Activated naive CD4-positive, alpha-beta T cell treated with anti-CD3 and anti-CD28 coated beads for 36 hours (primary cell): ENCODE measurements around the gene GLE1. TPM values are rescaled to one million over a fixed set of nuclear protein-coding genes. Genes with fewer than 3 reads are reported as not detected.
"Not testable (repeated sequence)": the region's sequence is repeated elsewhere in the genome, so short reads cannot be mapped to it uniquely, and the experiment has no call there.

Source experiments
- CTCF ChIA-PET: fragments of 350-600 bp; sonication (Branson Sonifier 250); formaldehyde crosslinking; loops from one replicate; lab custom pipeline; 2021; ENCODE audit warnings: antibody characterized with exemption; lab: Charles Lee
- DNase-seq: peaks from one replicate; pipeline ENCODE4 v3.0.0-alpha.2; 2020
- H3K27ac Mint-ChIP-seq: one replicate; pipeline ENCODE4 v1.8.0; 2021; ENCODE audit warnings: mild to moderate bottlenecking, mixed read lengths
- H3K27me3 Mint-ChIP-seq: one replicate; pipeline ENCODE4 v1.8.0; 2021; ENCODE audit warnings: low read depth, mixed read lengths
- H3K36me3 Mint-ChIP-seq: one replicate; pipeline ENCODE4 v1.8.0; 2021; ENCODE audit warnings: low read depth, mixed read lengths
- H3K4me1 Mint-ChIP-seq: one replicate; pipeline ENCODE4 v1.8.0; 2021; ENCODE audit warnings: low read depth, mixed read lengths
- H3K4me3 Mint-ChIP-seq: one replicate; pipeline ENCODE4 v1.8.0; 2021; ENCODE audit warnings: mild to moderate bottlenecking, moderate library complexity, mixed read lengths
- H3K9me3 Mint-ChIP-seq: one replicate; pipeline ENCODE4 v1.8.0; 2021; ENCODE audit warnings: mixed read lengths
- intact Hi-C: fragments of 100-400 bp; cut with micrococcal nuclease; formaldehyde crosslinking; loops from one replicate; pipeline ENCODE4 v1.15.1; 2023
- total RNA-seq, 2 experiments: library from RNA; stranded (reverse); gene quantifications; one replicate each; pipeline ENCODE4 v1.2.3, GENCODE V29; 2021

GLE1 gene
- total RNA-seq, 2 experiments from 2014 or later, result 48.7 to 51.6 TPM

DNA sequence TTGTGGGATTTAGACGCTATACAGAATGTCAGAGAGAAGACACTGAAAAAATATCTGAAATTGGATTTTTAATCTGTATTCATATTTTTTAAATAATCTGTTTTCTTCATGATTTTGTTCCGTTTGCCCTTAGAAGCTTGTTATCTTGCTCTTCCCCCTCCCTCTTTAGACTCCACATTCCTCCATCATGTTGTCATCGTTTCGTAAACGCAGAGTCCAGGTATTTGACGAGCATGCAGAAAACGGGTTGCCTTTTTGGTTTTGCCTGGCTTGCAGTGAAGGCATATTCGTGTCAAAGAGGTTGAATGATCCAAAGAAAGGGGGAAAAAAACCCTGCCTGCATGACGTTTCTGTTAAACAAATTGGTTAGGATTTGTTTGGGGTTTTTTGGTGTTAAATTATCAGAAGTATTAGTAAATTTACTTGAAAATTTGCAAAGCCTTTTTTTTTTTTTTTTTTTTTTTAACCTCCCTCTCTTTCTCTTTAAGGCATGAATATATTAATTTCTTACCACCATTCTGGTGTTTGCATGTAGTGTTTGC lies 50.7 kb downstream of the GLE1 start:
- no peak overlapping the region for H3K27ac Mint-ChIP-seq
- DNase-seq, result no peak
- intact Hi-C loops, result no loop called here
- peaks cover 52% of the 10 kb centered on the region for H3K4me1 Mint-ChIP-seq
- no peaks in the 10 kb centered on the region for H3K9me3 Mint-ChIP-seq
- H3K27me3 Mint-ChIP-seq, result no peaks in the 10 kb centered on the region
- CTCF ChIA-PET, result no interaction called here
- H3K4me3 Mint-ChIP-seq, result no peak overlapping the region
- no peaks in the 10 kb centered on the region for H3K36me3 Mint-ChIP-seq

DNA sequence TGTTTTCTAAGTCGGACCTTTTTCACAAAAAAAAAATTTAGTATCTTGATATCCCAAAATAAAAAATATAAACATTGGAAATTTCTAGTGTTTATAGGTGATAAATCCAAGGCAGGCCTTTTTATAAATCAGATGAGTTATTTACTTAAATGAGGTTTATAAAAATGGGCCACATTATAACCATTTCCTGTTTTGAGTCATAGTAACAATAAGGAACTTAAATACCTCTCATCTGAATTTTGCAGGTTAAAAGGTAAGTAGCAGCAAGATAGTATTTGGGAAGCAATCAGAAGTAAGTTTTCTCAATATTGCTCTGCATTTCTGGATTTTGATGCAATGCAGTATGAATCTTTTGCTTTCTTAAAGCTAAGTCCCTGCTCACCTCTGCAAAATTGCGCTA lies 51.8 kb downstream of the GLE1 start:
- intact Hi-C loops, result no loop called here
- no peak overlapping the region for H3K4me3 Mint-ChIP-seq
- H3K9me3 Mint-ChIP-seq, result no peaks in the 10 kb centered on the region
- CTCF ChIA-PET, result interaction anchor here (0.7 kb wide), 1 partner anchor 31 kb away, joined by 4 read pairs; no protein-coding TSS in a partner anchor
- no peak for DNase-seq
- no peaks in the 10 kb centered on the region for H3K36me3 Mint-ChIP-seq
- H3K4me1 Mint-ChIP-seq, result peaks cover 41% of the 10 kb centered on the region
- no peaks in the 10 kb centered on the region for H3K27me3 Mint-ChIP-seq
- no peak overlapping the region for H3K27ac Mint-ChIP-seq

DNA sequence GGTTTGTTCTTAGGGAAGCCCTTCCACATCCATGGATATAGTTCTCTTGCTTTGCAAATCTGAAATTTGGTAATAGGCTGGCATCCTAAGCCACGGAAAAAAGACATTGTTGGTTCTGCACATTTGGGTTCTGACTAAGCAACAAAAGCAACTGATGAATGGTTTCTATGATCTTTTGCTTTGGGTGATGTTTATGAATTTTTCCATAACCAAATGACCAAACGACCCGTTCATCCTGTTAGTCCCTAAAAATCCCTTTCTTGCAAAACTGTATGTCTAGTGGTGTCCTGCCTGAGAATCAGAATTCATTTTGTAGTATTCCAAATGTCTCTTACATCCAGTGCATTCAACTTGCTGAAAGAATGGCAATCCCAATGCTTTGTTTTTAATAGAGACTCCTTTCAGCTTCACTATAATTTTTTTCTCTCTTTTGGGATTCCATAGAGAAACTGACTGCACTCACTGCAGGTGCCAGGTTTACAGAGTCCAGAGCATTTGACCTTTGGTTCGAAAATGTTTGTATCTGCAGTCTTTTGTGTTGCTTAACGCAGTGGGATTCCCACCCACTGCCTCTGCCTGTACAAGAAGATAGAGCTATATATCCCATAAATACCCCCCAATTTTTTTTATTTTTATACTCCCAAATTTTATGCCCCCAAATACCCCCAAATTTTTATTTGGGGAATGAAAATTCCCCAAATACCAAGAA lies 52.6 kb downstream of the GLE1 start:
- DNase-seq, result no peak
- no peak overlapping the region for H3K4me3 Mint-ChIP-seq
- H3K4me1 Mint-ChIP-seq, result peaks cover 37% of the 10 kb centered on the region
- H3K27ac Mint-ChIP-seq, result no peak overlapping the region
- intact Hi-C loops, result no loop called here
- peaks cover 2% of the 10 kb centered on the region for H3K36me3 Mint-ChIP-seq
- no peaks in the 10 kb centered on the region for H3K9me3 Mint-ChIP-seq
- CTCF ChIA-PET, result interaction anchor here (1.0 kb wide), 1 partner anchor 119 kb away, joined by 4 read pairs; no protein-coding TSS in a partner anchor
- H3K27me3 Mint-ChIP-seq, result no peaks in the 10 kb centered on the region

DNA sequence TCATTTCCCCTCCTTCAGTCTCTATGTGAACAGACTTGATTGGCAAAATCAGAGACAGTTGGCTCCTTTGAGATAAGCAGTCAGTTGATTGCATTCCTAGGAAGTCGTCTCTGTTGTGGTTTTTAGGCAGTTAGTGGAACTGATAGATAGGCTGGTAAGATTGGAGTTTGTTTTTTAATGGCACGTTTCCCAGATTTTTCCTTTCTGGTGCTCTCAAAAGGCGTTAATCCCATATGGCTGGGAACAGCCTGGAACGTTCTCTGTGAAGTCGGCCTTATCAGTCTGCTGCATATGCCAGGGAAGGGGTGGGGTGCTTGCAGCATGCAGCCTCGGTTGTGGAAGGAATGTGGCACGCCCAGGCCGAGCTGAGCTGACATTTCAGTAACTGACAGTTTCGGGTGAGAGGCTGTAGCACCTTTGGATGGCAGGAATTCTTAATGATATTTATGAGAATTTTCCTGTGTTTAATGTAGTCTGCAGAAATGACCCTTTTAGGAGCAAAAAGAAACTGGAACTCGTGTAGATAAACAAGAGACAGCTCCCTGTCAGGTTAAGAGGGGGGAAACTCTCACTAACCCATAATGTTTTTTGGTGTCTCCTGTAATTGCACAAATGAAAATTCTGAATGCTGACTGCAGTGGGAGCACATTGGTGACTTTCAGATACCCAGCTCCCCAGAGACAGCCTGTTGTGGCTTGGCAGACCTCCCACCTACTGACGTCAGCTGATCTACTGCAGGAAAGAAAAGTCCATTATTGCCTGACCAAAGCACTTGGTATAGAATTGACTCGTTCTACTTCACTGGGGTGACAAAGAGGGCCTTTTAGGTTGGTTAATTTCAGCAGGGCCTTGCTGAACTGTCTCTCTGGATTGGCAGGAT lies 54.2 kb downstream of the GLE1 start:
- Mint-ChIP-seq H3K9me3 (no peaks in the 10 kb centered on the region), H3K4me1 (peaks cover 40% of the 10 kb centered on the region), H3K4me3 (peak overlapping the region; percentile 9), H3K27me3 (no peaks in the 10 kb centered on the region), H3K27ac (peak overlapping the region; percentile 76), H3K36me3 (peaks cover 4% of the 10 kb centered on the region)
- CTCF ChIA-PET, result no interaction called here
- peak; percentile 80 for DNase-seq
- intact Hi-C loops, result no loop called here

DNA sequence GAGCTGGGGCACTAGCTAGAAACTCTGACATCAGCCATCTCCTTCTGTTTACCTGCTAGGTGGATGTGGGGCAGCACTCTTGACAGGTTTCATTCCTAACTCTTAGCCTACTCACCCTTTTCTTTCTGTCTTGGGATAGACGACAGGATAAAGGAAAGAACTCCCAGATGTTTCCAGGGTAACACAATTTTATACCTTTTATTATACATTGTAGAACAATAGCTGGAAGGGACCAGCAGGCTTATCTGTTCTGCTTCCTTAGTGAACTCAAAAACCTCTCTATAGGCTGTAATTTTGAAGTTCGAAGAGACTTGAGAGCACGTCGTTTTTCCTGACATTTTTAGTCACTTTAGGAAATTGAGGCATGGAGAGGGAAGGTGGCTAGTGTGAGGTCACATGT lies 61.1 kb downstream of the GLE1 start:
- Mint-ChIP-seq H3K4me1 (peaks cover 17% of the 10 kb centered on the region), H3K27me3 (no peaks in the 10 kb centered on the region), H3K4me3 (no peak overlapping the region), H3K9me3 (no peaks in the 10 kb centered on the region), H3K27ac (no peak overlapping the region), H3K36me3 (peaks cover 18% of the 10 kb centered on the region)
- intact Hi-C loops, result no loop called here
- no peak for DNase-seq
- CTCF ChIA-PET, result no interaction called here

DNA sequence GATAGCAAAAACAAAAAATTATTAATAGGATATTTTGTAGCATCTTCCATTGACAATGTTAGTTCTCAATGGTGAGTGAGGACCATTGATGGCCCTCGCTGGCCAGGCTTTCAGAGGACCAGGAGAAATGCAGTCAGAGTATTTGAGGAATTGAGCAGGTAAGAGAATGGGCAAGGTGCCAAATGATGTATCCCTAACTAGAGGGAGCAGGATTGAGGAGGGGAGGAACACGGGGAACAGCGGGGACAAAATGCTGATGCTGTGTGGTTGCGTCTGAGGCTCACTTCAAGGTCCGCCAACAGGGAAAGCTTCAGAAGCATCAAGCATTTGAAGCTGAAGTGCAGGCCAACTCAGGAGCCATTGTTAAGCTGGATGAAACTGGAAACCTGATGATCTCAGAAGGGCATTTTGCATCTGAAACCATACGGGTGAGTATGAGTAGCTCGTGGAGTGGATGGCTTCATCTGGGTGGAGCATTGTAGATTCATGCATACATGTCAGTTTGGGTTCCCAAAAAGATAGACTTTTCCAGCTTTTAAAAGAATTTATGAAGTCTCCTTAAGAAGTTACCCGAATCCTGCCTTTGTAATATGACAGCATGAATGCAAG lies 64.1 kb downstream of the GLE1 start:
- Mint-ChIP-seq H3K27ac (no peak overlapping the region), H3K9me3 (no peaks in the 10 kb centered on the region), H3K4me1 (peaks cover 13% of the 10 kb centered on the region), H3K4me3 (no peak overlapping the region), H3K27me3 (no peaks in the 10 kb centered on the region), H3K36me3 (peaks cover 20% of the 10 kb centered on the region)
- intact Hi-C loops, result no loop called here
- DNase-seq, result no peak
- CTCF ChIA-PET, result no interaction called here

DNA sequence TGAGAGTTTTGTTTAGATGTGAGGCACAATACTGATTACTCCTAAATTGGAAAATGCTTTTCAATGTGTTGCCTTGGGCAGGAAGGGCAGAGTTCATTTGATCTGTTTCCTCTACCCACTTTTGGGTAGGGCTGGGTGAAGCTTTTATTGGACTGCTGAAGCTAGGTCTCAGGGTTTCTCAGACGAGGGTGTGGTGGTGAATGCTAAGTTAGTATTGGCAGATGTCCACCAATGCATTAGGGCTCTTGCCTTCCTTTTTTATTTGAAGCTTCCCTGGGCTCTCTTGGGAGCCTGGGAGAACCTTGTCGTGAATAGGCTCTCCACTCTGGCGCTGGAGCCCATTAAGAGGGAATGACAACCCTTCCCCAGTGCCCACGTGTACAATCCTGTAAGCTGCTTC lies 71.0 kb downstream of the GLE1 start:
- no peaks in the 10 kb centered on the region for H3K27me3 Mint-ChIP-seq
- no peaks in the 10 kb centered on the region for H3K9me3 Mint-ChIP-seq
- no peak for DNase-seq
- CTCF ChIA-PET, result no interaction called here
- peaks cover 8% of the 10 kb centered on the region for H3K4me1 Mint-ChIP-seq
- H3K27ac Mint-ChIP-seq, result no peak overlapping the region
- intact Hi-C loops, result no loop called here
- peaks cover 34% of the 10 kb centered on the region for H3K36me3 Mint-ChIP-seq
- H3K4me3 Mint-ChIP-seq, result no peak overlapping the region

DNA sequence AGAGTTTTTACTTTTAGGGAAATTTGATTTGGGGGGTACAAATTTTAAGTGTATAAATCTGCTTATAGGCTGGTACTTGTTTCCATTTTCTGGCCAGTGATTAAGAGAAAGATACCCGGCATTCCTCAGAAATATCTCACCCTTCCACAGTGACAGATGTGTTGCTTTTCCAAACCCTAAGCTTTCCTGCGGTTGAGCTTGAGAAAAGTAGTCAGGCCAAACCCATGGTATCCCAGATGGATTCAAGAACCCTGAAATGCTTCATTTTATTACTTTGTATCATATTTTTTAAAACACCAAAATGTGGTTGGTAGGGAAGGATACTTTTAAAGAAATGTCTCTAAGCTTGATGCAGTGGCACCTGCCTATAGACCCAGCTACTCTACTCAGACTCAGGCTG lies 71.4 kb downstream of the GLE1 start:
- H3K27me3 Mint-ChIP-seq, result no peaks in the 10 kb centered on the region
- intact Hi-C loops, result no loop called here
- no peak for DNase-seq
- H3K27ac Mint-ChIP-seq, result no peak overlapping the region
- no peak overlapping the region for H3K4me3 Mint-ChIP-seq
- CTCF ChIA-PET, result interaction anchor here (0.6 kb wide), 1 partner anchor 453 kb away, joined by 5 read pairs; no protein-coding TSS in a partner anchor
- no peaks in the 10 kb centered on the region for H3K9me3 Mint-ChIP-seq
- H3K36me3 Mint-ChIP-seq, result peaks cover 34% of the 10 kb centered on the region
- peaks cover 8% of the 10 kb centered on the region for H3K4me1 Mint-ChIP-seq

DNA sequence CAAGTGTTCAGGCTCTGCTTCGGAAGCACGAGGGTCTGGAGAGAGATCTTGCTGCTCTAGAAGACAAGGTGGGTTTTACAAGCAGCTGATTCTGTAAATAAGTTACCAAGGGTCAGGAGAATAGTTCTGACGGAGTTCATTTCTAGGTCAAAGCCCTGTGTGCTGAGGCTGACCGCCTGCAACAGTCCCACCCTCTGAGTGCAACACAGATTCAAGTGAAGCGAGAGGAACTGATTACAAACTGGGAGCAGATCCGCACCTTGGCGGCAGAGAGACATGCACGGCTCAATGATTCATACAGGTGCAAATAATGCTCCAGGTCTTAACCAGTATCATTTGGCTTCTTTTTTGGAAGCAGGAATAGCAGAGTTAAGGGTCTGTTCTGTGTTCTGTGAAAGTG lies 72.7 kb downstream of the GLE1 start:
- Mint-ChIP-seq H3K4me1 (peaks cover 6% of the 10 kb centered on the region), H3K36me3 (peaks cover 35% of the 10 kb centered on the region), H3K4me3 (no peak overlapping the region), H3K27ac (no peak overlapping the region), H3K9me3 (no peaks in the 10 kb centered on the region), H3K27me3 (no peaks in the 10 kb centered on the region)
- no peak for DNase-seq
- CTCF ChIA-PET, result no interaction called here
- intact Hi-C loops, result no loop called here

DNA sequence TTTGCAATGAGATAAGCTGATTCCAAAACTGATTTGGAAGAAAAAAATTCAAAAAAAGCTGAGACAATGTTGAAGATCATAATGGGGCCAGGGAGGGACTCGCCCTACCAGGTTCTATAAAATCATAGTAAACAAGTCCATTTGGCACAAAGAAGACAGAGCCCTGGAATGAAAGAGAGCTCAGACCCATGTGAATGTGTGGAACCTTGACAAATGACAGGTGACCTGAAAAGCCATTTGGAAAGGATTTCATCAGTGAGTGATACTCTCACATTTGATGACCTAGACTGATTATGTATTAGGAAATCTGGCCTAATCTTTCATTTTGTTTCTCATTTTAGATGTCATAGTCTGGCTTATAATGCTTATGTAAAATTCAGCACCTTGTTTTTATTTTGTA lies 74.7 kb downstream of the GLE1 start:
- CTCF ChIA-PET, result no interaction called here
- no peak overlapping the region for H3K27ac Mint-ChIP-seq
- DNase-seq, result no peak
- peaks cover 4% of the 10 kb centered on the region for H3K4me1 Mint-ChIP-seq
- intact Hi-C loops, result no loop called here
- H3K36me3 Mint-ChIP-seq, result peaks cover 46% of the 10 kb centered on the region
- no peaks in the 10 kb centered on the region for H3K9me3 Mint-ChIP-seq
- no peak overlapping the region for H3K4me3 Mint-ChIP-seq
- H3K27me3 Mint-ChIP-seq, result no peaks in the 10 kb centered on the region

DNA sequence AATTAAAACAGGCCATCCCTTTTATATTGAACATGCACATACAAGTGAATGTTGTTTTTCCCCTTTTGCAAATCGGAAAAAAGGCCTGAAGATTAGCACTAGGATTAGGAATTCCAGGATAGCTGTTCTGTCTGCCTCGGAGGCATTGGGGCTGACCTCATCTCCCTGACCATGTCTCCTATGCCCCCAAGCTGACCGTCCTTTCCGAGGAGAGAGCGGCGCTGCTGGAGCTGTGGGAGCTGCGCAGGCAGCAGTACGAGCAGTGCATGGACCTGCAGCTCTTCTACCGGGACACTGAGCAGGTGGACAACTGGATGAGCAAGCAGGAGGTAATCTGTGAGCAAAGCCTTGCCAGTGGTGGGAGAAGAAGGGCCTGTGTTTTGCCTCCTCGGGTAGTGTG lies 76.2 kb downstream of the GLE1 start:
- no peak overlapping the region for H3K27ac Mint-ChIP-seq
- H3K9me3 Mint-ChIP-seq, result no peaks in the 10 kb centered on the region
- CTCF ChIA-PET, result interaction anchor here (0.7 kb wide), 1 partner anchor 543 kb away, joined by 3 read pairs; no protein-coding TSS in a partner anchor
- H3K36me3 Mint-ChIP-seq, result peaks cover 51% of the 10 kb centered on the region
- DNase-seq, result no peak
- no peak overlapping the region for H3K4me3 Mint-ChIP-seq
- intact Hi-C loops, result loop anchor here (10.0 kb wide), 1 partner anchor 126 kb away; the partner anchor contains the start of gene ODF2
- no peaks in the 10 kb centered on the region for H3K27me3 Mint-ChIP-seq
- no peaks in the 10 kb centered on the region for H3K4me1 Mint-ChIP-seq

DNA sequence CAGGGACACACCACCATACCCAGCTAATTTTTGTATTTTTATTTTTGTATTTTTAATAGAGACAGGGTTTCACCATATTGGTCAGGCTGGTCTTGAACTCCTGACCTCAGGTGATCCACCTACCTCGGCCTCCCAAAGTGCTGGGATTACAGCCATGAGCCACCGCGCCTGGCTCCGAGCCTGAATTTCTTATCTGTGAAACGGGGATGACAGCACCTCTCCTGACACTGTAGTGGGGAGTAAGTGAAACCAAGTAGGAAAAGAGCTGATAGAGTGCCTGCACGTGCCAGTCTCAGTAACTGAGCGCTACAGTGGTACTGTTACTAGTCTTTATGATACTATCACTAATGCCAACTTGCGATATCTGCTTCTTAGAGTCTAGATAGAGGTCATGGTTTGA lies 80.6 kb downstream of the GLE1 start:
- not testable (repeated sequence) for H3K9me3 Mint-ChIP-seq, DNase-seq, H3K27ac Mint-ChIP-seq, H3K27me3 Mint-ChIP-seq, H3K4me3 Mint-ChIP-seq
- Mint-ChIP-seq H3K4me1 (peaks cover 19% of the 10 kb centered on the region), H3K36me3 (peaks cover 51% of the 10 kb centered on the region)
- CTCF ChIA-PET, result interaction anchor here (0.7 to 1.0 kb wide), 2 partner anchors 25 to 145 kb away, joined by 3 to 4 read pairs; no protein-coding TSS in a partner anchor
- intact Hi-C loops, result loop anchor here (10.0 kb wide), 1 partner anchor 130 kb away; the partner anchor contains the start of gene ODF2
